GM21619 (cell line): ENCODE results near the gene HSD17B2.

Experiments used
- ATAC-seq: cut with Tn5 transposase; IDR thresholded peaks from one replicate; pipeline ENCODE4 v1.9.1; 2021; ENCODE audit not compliant: unreplicated experiment

The HSD17B2 gene

GRCh38 chr16:82017911-82018568, 17.0 kb upstream of the HSD17B2 start:
- no peak for ATAC-seq

- no peak for ATAC-seq
These were observed 15.5 kb upstream of the HSD17B2 start for GRCh38 chr16:82019535-82019934.

GRCh38 chr16:82020051-82020450, 15.0 kb upstream of the HSD17B2 start:
- no peak for ATAC-seq

- ATAC-seq = no peak
These were observed 11.8 kb upstream of the HSD17B2 start for GRCh38 chr16:82023206-82023605.

- no peak for ATAC-seq
These were observed 10.7 kb upstream of the HSD17B2 start for GRCh38 chr16:82024316-82024715.

- no peak for ATAC-seq
These were observed 10.2 kb upstream of the HSD17B2 start for GRCh38 chr16:82024883-82025282.

- ATAC-seq = no peak
These were observed 7.4 kb upstream of the HSD17B2 start for GRCh38 chr16:82027629-82028064.

- ATAC-seq = no peak
These were observed 3.7 kb upstream of the HSD17B2 start for GRCh38 chr16:82031116-82032084.

GRCh38 chr16:82033006-82033405, 2.0 kb upstream of the HSD17B2 start:
- no peak for ATAC-seq

GRCh38 chr16:82033683-82034300, 1.3 kb upstream of the HSD17B2 start:
- ATAC-seq = no peak

- ATAC-seq = no peak
These were observed 2.2 kb downstream of the HSD17B2 start for GRCh38 chr16:82037251-82037650.

- no peak for ATAC-seq
These were observed 2.6 kb downstream of the HSD17B2 start for GRCh38 chr16:82037666-82038065.

- ATAC-seq = no peak
These were observed 5.2 kb downstream of the HSD17B2 start for GRCh38 chr16:82040296-82040695.

GRCh38 chr16:82041542-82041941, 6.5 kb downstream of the HSD17B2 start:
- no peak for ATAC-seq

- ATAC-seq = no peak
These were observed 7.1 kb downstream of the HSD17B2 start for GRCh38 chr16:82042144-82042543.

GRCh38 chr16:82042846-82043245, 7.8 kb downstream of the HSD17B2 start:
- ATAC-seq = no peak

- no peak for ATAC-seq
These were observed 8.9 kb downstream of the HSD17B2 start for GRCh38 chr16:82043680-82044584.

GRCh38 chr16:82044585-82044911, 9.5 kb downstream of the HSD17B2 start:
- ATAC-seq = no peak

GRCh38 chr16:82045465-82045864, 10.4 kb downstream of the HSD17B2 start:
- ATAC-seq = no peak

GRCh38 chr16:82046541-82046940, 11.5 kb downstream of the HSD17B2 start:
- ATAC-seq = no peak

- ATAC-seq = no peak
These were observed 11.9 kb downstream of the HSD17B2 start for GRCh38 chr16:82046941-82047340.
